CD8-positive, alpha-beta memory T cell (primary cell): ENCODE data around the gene NDUFS7. TPM values are rescaled to one million over a fixed set of nuclear protein-coding genes. Genes with fewer than 3 reads are reported as not detected.
A peak's percentile ranks its signal among the peaks of the same experiment; 100 is the strongest.
"Not testable (repeated sequence)": the region's sequence is repeated elsewhere in the genome, so short reads cannot be mapped to it uniquely, and the experiment has no call there.

Experiments used
- CTCF ChIA-PET: fragments of 350-600 bp; sonication (Branson Sonifier 250); formaldehyde crosslinking; loops from one replicate; lab custom pipeline; 2021; ENCODE audit warnings: antibody characterized with exemption; lab: Charles Lee
- POLR2A ChIA-PET: fragments of 350-600 bp; sonication (Branson Sonifier 250); formaldehyde crosslinking; loops from one replicate; lab custom pipeline; 2021; ENCODE audit warnings: antibody characterized with exemption; lab: Charles Lee
- DNase-seq, 5 donors: peaks; one replicate each; pipeline versions ENCODE4 v3.0.0 to v3.0.0-alpha.2; 2020 to 2022; ENCODE audit warnings: mixed read lengths in 1 of 5
- H3K27ac ChIP-seq: one replicate; pipeline ENCODE4 v1.7.0; 2013; ENCODE audit warnings: low read depth, mild to moderate bottlenecking, low read length, moderate library complexity
- H3K27me3 ChIP-seq: 2 replicates; pipeline ENCODE4 v1.7.0; 2013; ENCODE audit warnings: low read length, mild to moderate bottlenecking; ENCODE audit not compliant: insufficient read depth, poor library complexity, severe bottlenecking
- H3K36me3 ChIP-seq: 2 replicates; pipeline ENCODE4 v1.7.0; 2013; ENCODE audit warnings: mild to moderate bottlenecking, low read length, moderate library complexity; ENCODE audit not compliant: insufficient read depth
- H3K4me1 ChIP-seq: 2 replicates; pipeline ENCODE4 v1.7.0; 2013; ENCODE audit warnings: mild to moderate bottlenecking, low read length, moderate library complexity; ENCODE audit not compliant: insufficient read depth
- H3K4me3 ChIP-seq: 2 replicates; pipeline ENCODE4 v1.7.0; 2013; ENCODE audit warnings: mild to moderate bottlenecking, low read length
- H3K9me3 ChIP-seq: 2 replicates; pipeline ENCODE4 v1.7.0; 2013; ENCODE audit warnings: mild to moderate bottlenecking, low read length
- H3K27ac Mint-ChIP-seq, 8 donors: one replicate each; pipeline ENCODE4 v1.8.0; 2020 to 2021; ENCODE audit warnings: mixed read lengths in 8 of 8, mild to moderate bottlenecking in 6 of 8, inconsistent platforms in 3 of 8, moderate library complexity in 3 of 8
- H3K27me3 Mint-ChIP-seq, 2 donors: one replicate each; pipeline ENCODE4 v1.8.0; 2020 to 2021; ENCODE audit warnings: mixed read lengths in 2 of 2, mild to moderate bottlenecking in 1 of 2, moderate library complexity in 1 of 2
- H3K36me3 Mint-ChIP-seq, 3 donors: one replicate each; pipeline ENCODE4 v1.8.0; 2020 to 2021; ENCODE audit warnings: mixed read lengths in 3 of 3, inconsistent platforms in 1 of 3, mild to moderate bottlenecking in 1 of 3
- H3K4me1 Mint-ChIP-seq, 3 donors: one replicate each; pipeline ENCODE4 v1.8.0; 2020 to 2021; ENCODE audit warnings: mixed read lengths in 3 of 3, inconsistent platforms in 1 of 3, mild to moderate bottlenecking in 1 of 3
- H3K4me3 Mint-ChIP-seq, 7 donors: one replicate each; pipeline ENCODE4 v1.8.0; 2020 to 2021; ENCODE audit warnings: mixed read lengths in 7 of 7, mild to moderate bottlenecking in 6 of 7, moderate library complexity in 4 of 7, inconsistent platforms in 2 of 7
- H3K9me3 Mint-ChIP-seq, 5 donors: one replicate each; pipeline ENCODE4 v1.8.0; 2020 to 2022; ENCODE audit warnings: mixed read lengths in 5 of 5, mild to moderate bottlenecking in 3 of 5, moderate library complexity in 2 of 5, inconsistent platforms in 1 of 5
- polyA plus RNA-seq: library from polyadenylated mRNA; unstranded; fragments of 300-500 nt; fragmentation: Illumina TruSeq; gene quantifications from one replicate; pipeline ENCODE4 v1.2.3, GENCODE V29; 2021
- total RNA-seq, 2 experiments: library from RNA; stranded (reverse); gene quantifications; one replicate each; pipeline ENCODE4 v1.2.3, GENCODE V29; 2021

Gene NDUFS7
- total and polyA plus RNA-seq, 3 experiments from 2014 or later = 102 to 207 (median 104) TPM

DNA sequence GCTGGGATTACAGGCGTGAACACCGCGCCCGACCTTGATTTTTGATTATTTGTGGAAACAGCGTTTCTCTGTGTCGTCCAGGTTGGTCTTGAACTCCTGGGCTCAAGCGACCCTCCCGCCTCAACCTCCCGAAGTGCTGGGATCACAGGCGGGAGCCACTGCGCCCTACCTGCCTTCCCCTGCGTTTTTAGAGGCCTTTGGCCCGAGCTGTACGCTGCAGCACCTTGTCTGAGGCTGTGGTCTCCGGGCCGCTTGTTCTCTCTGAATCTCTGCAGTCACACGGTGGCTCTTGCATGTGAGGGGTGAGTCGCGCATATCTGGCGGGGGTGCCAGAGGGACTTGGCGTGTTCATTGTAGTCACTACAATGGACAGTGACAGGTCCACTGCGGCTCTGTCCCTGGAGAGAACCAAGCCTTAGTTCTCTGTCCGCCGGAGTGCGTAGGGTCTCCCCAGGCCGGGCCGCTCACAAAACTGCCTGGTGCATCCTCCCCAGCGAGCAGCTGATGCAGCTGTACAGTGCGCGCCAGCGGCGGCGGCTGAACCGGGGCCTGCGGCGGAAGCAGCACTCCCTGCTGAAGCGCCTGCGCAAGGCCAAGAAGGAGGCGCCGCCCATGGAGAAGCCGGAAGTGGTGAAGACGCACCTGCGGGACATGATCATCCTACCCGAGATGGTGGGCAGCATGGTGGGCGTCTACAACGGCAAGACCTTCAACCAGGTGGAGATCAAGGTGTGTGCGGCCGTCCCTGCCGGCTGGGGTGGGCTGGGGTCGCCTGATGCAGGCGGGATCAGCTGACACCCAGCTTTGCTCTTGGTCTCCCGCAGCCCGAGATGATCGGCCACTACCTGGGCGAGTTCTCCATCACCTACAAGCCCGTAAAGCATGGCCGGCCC, 56.1 kb downstream of the NDUFS7 start:
- Mint-ChIP-seq H3K27ac (peak overlapping the region; percentile 54 to 98 (median 87)), H3K4me1 (peaks cover 25 to 38% (median 33%) of the 10 kb centered on the region in 3 donors), H3K4me3 (peak overlapping the region; percentile 96 to 100 (median 97)), H3K36me3 (peaks cover 3 to 56% (median 6%) of the 10 kb centered on the region in 3 donors)
- peaks cover 35% of the 10 kb centered on the region for H3K4me1 ChIP-seq
- H3K4me3 ChIP-seq = peak overlapping the region; percentile 89
- CTCF ChIA-PET = interaction anchor here (2.4 kb wide), 1 partner anchor 26 kb away, joined by 5 read pairs; no protein-coding TSS in a partner anchor
- not testable (repeated sequence) for H3K9me3 Mint-ChIP-seq, H3K9me3 ChIP-seq, H3K27me3 Mint-ChIP-seq, H3K27me3 ChIP-seq, DNase-seq
- POLR2A ChIA-PET = interaction anchor here (0.9 kb wide), 1 partner anchor 21 kb away, joined by 3 read pairs; no protein-coding TSS in a partner anchor
- H3K36me3 ChIP-seq = peaks cover 22% of the 10 kb centered on the region
- peak overlapping the region; percentile 91 for H3K27ac ChIP-seq

DNA sequence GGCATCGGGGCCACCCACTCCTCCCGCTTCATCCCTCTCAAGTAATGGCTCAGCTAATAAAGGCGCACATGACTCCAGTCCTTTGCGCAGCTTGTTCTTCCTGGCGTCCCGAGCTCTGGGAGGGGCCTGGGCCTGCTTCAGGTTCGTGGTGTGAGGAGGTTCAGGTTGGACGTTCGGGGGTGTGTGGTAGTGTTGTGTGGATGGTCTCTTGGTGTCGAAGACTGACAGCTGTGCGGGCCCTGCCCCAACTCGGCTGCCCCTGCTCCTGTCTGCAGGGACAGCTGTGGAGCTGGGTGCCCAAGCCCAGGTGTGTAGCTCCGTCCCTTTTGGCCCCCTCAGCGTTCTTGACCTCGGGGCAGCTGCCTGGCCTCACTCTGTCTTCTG, 56.7 kb downstream of the NDUFS7 start:
- Mint-ChIP-seq H3K4me3 (peak overlapping the region; percentile 57 to 100 (median 97)), H3K27me3 (no peaks in the 10 kb centered on the region), H3K27ac (peak overlapping the region in 6 of 8 donors; percentile 17 to 96 (median 62)), H3K4me1 (peaks cover 26 to 45% (median 36%) of the 10 kb centered on the region in 3 donors), H3K36me3 (peaks cover 3 to 50% (median 3%) of the 10 kb centered on the region in 3 donors), H3K9me3 (no peaks in the 10 kb centered on the region)
- ChIA-PET CTCF (interaction anchor here (2.4 kb wide), 1 partner anchor 26 kb away, joined by 5 read pairs; no protein-coding TSS in a partner anchor), POLR2A (interaction anchor here (0.9 kb wide), 1 partner anchor 22 kb away, joined by 3 read pairs; no protein-coding TSS in a partner anchor)
- peaks cover 36% of the 10 kb centered on the region for H3K4me1 ChIP-seq
- no peak overlapping the region for H3K4me3 ChIP-seq
- peaks cover 1% of the 10 kb centered on the region for H3K27me3 ChIP-seq
- no peak overlapping the region for H3K27ac ChIP-seq
- H3K9me3 ChIP-seq = no peaks in the 10 kb centered on the region
- DNase-seq = no peak
- peaks cover 22% of the 10 kb centered on the region for H3K36me3 ChIP-seq

DNA sequence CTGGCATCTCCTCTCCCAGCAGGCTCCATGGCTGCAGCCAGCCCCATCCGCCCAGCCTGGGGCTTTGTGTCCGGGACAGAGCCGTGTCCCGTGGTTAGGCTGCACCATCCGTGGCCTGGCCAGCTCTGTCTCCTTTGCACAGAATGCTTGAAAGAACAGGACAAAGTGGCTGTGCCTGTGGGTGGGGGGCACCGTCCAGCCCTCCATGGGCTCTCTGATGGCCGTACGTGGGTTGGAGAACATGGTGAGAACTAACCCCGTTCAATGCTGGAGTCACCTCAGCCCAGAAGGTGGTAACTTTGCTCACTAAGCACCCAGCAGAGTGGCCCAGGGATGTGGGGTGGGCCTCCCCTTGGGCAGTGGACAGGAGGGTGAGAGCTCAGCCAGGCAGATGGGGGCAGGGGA, 57.3 kb downstream of the NDUFS7 start:
- Mint-ChIP-seq H3K9me3 (no peaks in the 10 kb centered on the region), H3K4me1 (peaks cover 26 to 46% (median 36%) of the 10 kb centered on the region in 3 donors), H3K27me3 (no peaks in the 10 kb centered on the region), H3K4me3 (peak overlapping the region in 6 of 7 donors; percentile 53 to 99 (median 97)), H3K36me3 (peaks cover 2 to 46% (median 3%) of the 10 kb centered on the region in 3 donors), H3K27ac (peak overlapping the region in 4 of 8 donors; percentile 14 to 96 (median 44))
- Histone ChIP-seq H3K27ac (no peak overlapping the region), H3K27me3 (peaks cover 4% of the 10 kb centered on the region), H3K4me1 (peaks cover 36% of the 10 kb centered on the region), H3K36me3 (peaks cover 22% of the 10 kb centered on the region), H3K4me3 (no peak overlapping the region), H3K9me3 (no peaks in the 10 kb centered on the region)
- no peak for DNase-seq
- ChIA-PET CTCF (interaction anchor here (2.4 kb wide), 1 partner anchor 27 kb away, joined by 5 read pairs; no protein-coding TSS in a partner anchor), POLR2A (interaction anchor here (0.6 to 0.9 kb wide), 2 partner anchors 22 to 645 kb away, joined by 3 to 6 read pairs; no protein-coding TSS in a partner anchor)

DNA sequence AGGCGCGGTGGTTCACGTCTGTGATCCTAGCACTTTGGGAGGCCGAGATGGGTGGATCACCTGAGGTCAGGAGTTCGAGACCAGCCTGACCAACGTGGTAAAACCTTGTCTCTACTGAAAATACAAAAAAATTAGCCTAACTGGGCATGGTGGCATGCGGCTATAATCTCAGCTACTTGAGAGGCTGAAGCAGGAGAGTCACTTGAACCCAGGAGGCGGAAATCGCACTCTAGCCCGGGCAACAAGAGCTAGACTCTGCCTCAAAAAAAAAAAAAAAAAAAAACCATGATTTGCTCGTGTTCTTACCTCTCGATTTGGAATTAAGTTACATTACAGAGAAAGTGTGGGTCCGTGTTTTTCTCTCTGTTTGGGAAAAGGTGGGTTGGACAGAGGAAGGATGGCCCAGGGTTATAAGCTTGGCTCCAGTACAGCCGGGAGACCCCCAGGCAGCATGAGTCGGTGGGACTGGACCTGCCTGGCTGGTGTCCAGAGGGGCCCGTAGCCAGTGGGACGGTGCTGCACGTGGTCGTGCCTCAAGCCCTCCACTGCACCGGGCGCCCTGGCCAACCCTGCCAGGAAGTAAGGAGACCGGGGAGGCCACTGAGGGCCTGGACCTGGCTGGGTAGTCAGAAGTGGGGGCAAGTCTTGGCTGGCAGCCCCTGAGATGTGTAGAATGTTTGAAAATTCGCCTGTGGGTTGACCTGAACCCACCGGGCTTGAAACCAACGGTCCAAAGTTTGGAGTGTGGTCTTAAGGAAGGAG, 58.2 kb downstream of the NDUFS7 start:
- CTCF ChIA-PET = interaction anchor here (1.8 to 2.4 kb wide), 2 partner anchors 28 to 197 kb away, joined by 5 to 6 read pairs; no protein-coding TSS in a partner anchor
- no peak overlapping the region for H3K27ac ChIP-seq
- peaks cover 6% of the 10 kb centered on the region for H3K27me3 ChIP-seq
- peaks cover 36% of the 10 kb centered on the region for H3K4me1 ChIP-seq
- Mint-ChIP-seq H3K36me3 (peaks cover 2 to 46% (median 3%) of the 10 kb centered on the region in 3 donors), H3K27ac (peak overlapping the region in 2 of 8 donors; percentile 54 to 96), H3K4me1 (peaks cover 28 to 49% (median 36%) of the 10 kb centered on the region in 3 donors), H3K27me3 (peaks cover 0 to 2% of the 10 kb centered on the region in 2 donors), H3K9me3 (no peaks in the 10 kb centered on the region), H3K4me3 (peak overlapping the region in 6 of 7 donors; percentile 23 to 98 (median 56))
- no peak for DNase-seq
- POLR2A ChIA-PET = interaction anchor here (0.6 kb wide), 1 partner anchor 645 kb away, joined by 6 read pairs; no protein-coding TSS in a partner anchor
- no peak overlapping the region for H3K4me3 ChIP-seq
- H3K36me3 ChIP-seq = peaks cover 22% of the 10 kb centered on the region
- H3K9me3 ChIP-seq = no peaks in the 10 kb centered on the region

Other genes with a start within 250 kb of the NDUFS7 start
- 10 to 100 TPM; 59.0 to 61.0 TPM for gene SBNO2, start 209.6 kb upstream of the NDUFS7 start, total RNA-seq
- gene SBNO2, start 209.6 kb upstream of the NDUFS7 start, polyA plus RNA-seq = 4.3 TPM
- 10 to 100 TPM; 66.9 to 69.7 TPM for gene STK11, start 178.1 kb upstream of the NDUFS7 start, total RNA-seq
- gene STK11, start 178.1 kb upstream of the NDUFS7 start, polyA plus RNA-seq = 37.0 TPM
- gene CBARP, start 145.9 kb upstream of the NDUFS7 start, total RNA-seq = under 1 TPM; 0.22 to 0.80 TPM
- gene CBARP, start 145.9 kb upstream of the NDUFS7 start, polyA plus RNA-seq = not detected
- 100 to 1,000 TPM; 179 to 180 TPM for gene ATP5F1D, start 142.2 kb upstream of the NDUFS7 start, total RNA-seq
- 271 TPM for gene ATP5F1D, start 142.2 kb upstream of the NDUFS7 start, polyA plus RNA-seq
- gene MIDN, start 135.3 kb upstream of the NDUFS7 start, total RNA-seq = 10 to 100 TPM; 39.8 to 45.3 TPM
- gene MIDN, start 135.3 kb upstream of the NDUFS7 start, polyA plus RNA-seq = 14.6 TPM
- 100 to 1,000 TPM; 253 to 258 TPM for gene CIRBP, start 114.6 kb upstream of the NDUFS7 start, total RNA-seq
- 238 TPM for gene CIRBP, start 114.6 kb upstream of the NDUFS7 start, polyA plus RNA-seq
- 100 to 1,000 TPM; 113 TPM for gene FAM174C, start 108.4 kb upstream of the NDUFS7 start, total RNA-seq
- gene FAM174C, start 108.4 kb upstream of the NDUFS7 start, polyA plus RNA-seq = 100 TPM
- not detected for gene EFNA2, start 98.0 kb upstream of the NDUFS7 start, total RNA-seq
- gene EFNA2, start 98.0 kb upstream of the NDUFS7 start, polyA plus RNA-seq = not detected
- gene GAMT, start 17.6 kb downstream of the NDUFS7 start, total RNA-seq = 10 to 100 TPM; 29.0 to 29.5 TPM
- gene GAMT, start 17.6 kb downstream of the NDUFS7 start, polyA plus RNA-seq = 20.4 TPM
- 100 to 1,000 TPM; 253 TPM for gene DAZAP1, start 23.7 kb downstream of the NDUFS7 start, total RNA-seq
- 7.7 TPM for gene DAZAP1, start 23.7 kb downstream of the NDUFS7 start, polyA plus RNA-seq
- 1,000 to 10,000 TPM; 1,485 to 1,540 TPM for gene RPS15, start 54.5 kb downstream of the NDUFS7 start, total RNA-seq
- gene RPS15, start 54.5 kb downstream of the NDUFS7 start, polyA plus RNA-seq = 2,756 TPM
- under 1 TPM; 0.09 to 0.11 TPM for gene APC2, start 66.2 kb downstream of the NDUFS7 start, total RNA-seq
- gene APC2, start 66.2 kb downstream of the NDUFS7 start, polyA plus RNA-seq = not detected
- gene C19orf25, start 95.3 kb downstream of the NDUFS7 start, total RNA-seq = 10 to 100 TPM; 36.9 to 41.4 TPM
- gene C19orf25, start 95.3 kb downstream of the NDUFS7 start, polyA plus RNA-seq = 56.7 TPM
- 1 to 10 TPM; 1.0 to 1.3 TPM for gene PCSK4, start 106.4 kb downstream of the NDUFS7 start, total RNA-seq
- gene PCSK4, start 106.4 kb downstream of the NDUFS7 start, polyA plus RNA-seq = 1.0 TPM
- gene REEP6, start 107.3 kb downstream of the NDUFS7 start, total RNA-seq = 1 to 10 TPM; 1.8 to 2.0 TPM
- gene REEP6, start 107.3 kb downstream of the NDUFS7 start, polyA plus RNA-seq = 4.5 TPM
- gene ADAMTSL5, start 129.1 kb downstream of the NDUFS7 start, total RNA-seq = 1 to 10 TPM; 2.3 to 2.7 TPM
- 1.0 TPM for gene ADAMTSL5, start 129.1 kb downstream of the NDUFS7 start, polyA plus RNA-seq
- gene PLK5, start 140.2 kb downstream of the NDUFS7 start, total RNA-seq = not detected
- gene PLK5, start 140.2 kb downstream of the NDUFS7 start, polyA plus RNA-seq = not detected
- gene MEX3D, start 184.4 kb downstream of the NDUFS7 start, total RNA-seq = 10 to 100 TPM; 10.8 TPM
- not detected for gene MEX3D, start 184.4 kb downstream of the NDUFS7 start, polyA plus RNA-seq
- gene MBD3, start 209.0 kb downstream of the NDUFS7 start, total RNA-seq = 100 to 1,000 TPM; 127 to 138 TPM
- 13.7 TPM for gene MBD3, start 209.0 kb downstream of the NDUFS7 start, polyA plus RNA-seq
- 100 to 1,000 TPM; 239 to 266 TPM for gene UQCR11, start 221.6 kb downstream of the NDUFS7 start, total RNA-seq
- gene UQCR11, start 221.6 kb downstream of the NDUFS7 start, polyA plus RNA-seq = 613 TPM